GM13976 (cell line): ENCODE data around the gene EEF2K.
A peak's percentile ranks its signal among the peaks of the same experiment; 100 is the strongest.
"Not testable (repeated sequence)": the region's sequence is repeated elsewhere in the genome, so short reads cannot be mapped to it uniquely, and the experiment has no call there.

Source experiments
- DNase-seq: peaks from one replicate; pipeline ENCODE4 v3.0.0; 2012; ENCODE audit warnings: low spot score
- CTCF ChIP-seq: IDR thresholded peaks from 2 replicates; pipeline ENCODE4 v1.5.1; 2012; ENCODE audit warnings: borderline replicate concordance, mild to moderate bottlenecking; ENCODE audit not compliant: insufficient read depth; ENCODE audit errors: extremely low read depth, missing control alignments, control extremely low read depth
- in situ Hi-C: fragments of 300-500 bp; cut with MboI; formaldehyde crosslinking; loops from one replicate; pipeline ENCODE4 v1.12.0; 2022; ENCODE audit warnings: low sequenced_read_pairs, mixed read lengths, inconsistent platforms; ENCODE audit not compliant: unreplicated experiment

EEF2K gene

GRCh38 chr16:22216191-22216831 is 10.2 kb downstream of the EEF2K start:
- DNase-seq, result no peak
- in situ Hi-C loops, result no loop called here
- TF ChIP-seq CTCF, result no peak

GRCh38 chr16:22216832-22217225 is 10.8 kb downstream of the EEF2K start:
- DNase-seq, in situ Hi-C loops: not testable (repeated sequence)

- DNase-seq, result peak; percentile 89
- no peak for TF ChIP-seq CTCF
- in situ Hi-C loops, result no loop called here
Observed at GRCh38 chr16:22217890-22218730, 12.0 kb downstream of the EEF2K start.

- in situ Hi-C loops, result no loop called here
- DNase-seq, result no peak
- TF ChIP-seq CTCF, result no peak
Observed at GRCh38 chr16:22219389-22220068, 13.5 kb downstream of the EEF2K start.

- in situ Hi-C loops, result no loop called here
- TF ChIP-seq CTCF, result no peak
- no peak for DNase-seq
Observed at GRCh38 chr16:22220069-22220440, 14.0 kb downstream of the EEF2K start.

GRCh38 chr16:22220714-22221113 is 14.6 kb downstream of the EEF2K start:
- DNase-seq, result no peak
- no peak for TF ChIP-seq CTCF
- in situ Hi-C loops, result no loop called here

- no peak for TF ChIP-seq CTCF
- in situ Hi-C loops, result no loop called here
- DNase-seq, result no peak
Observed at GRCh38 chr16:22222006-22222405, 15.9 kb downstream of the EEF2K start.
